Spleen (tissue), 11 donors: ENCODE results near the gene PALMD. TPM values are rescaled to one million over a fixed set of nuclear protein-coding genes. Genes with fewer than 3 reads are reported as not detected.

Experiments used
- DNase-seq: peaks from one replicate; pipeline ENCODE4 v3.0.0-alpha.2; 2020
- H3K27ac ChIP-seq, 8 donors: fragments of 200-600 bp; sonication (generic) in 7 of 8; 1 replicate in 4 of 8; 2 replicates in 4 of 8; pipeline versions ENCODE4 v1.5.0 to v1.8.0; 2016 to 2021; ENCODE audit warnings: inconsistent platforms in 4 of 8, mild to moderate bottlenecking in 4 of 8, moderate library complexity in 1 of 8
- H3K27me3 ChIP-seq, 7 donors: fragments of 200-600 bp; sonication (generic) in 6 of 7; replicated peaks in 1 of 7; 1 replicate in 4 of 7; 2 replicates in 3 of 7; pipeline versions ENCODE4 v1.5.0 to v1.8.0; 2016 to 2021; ENCODE audit warnings: inconsistent platforms in 3 of 7, mild to moderate bottlenecking in 1 of 7
- H3K36me3 ChIP-seq, 6 donors: fragments of 200-600 bp; sonication (generic) in 5 of 6; 1 replicate in 4 of 6; 2 replicates in 2 of 6; pipeline versions ENCODE4 v1.5.0 to v1.8.0; 2016 to 2021; ENCODE audit warnings: inconsistent platforms in 2 of 6
- H3K4me1 ChIP-seq, 6 donors: fragments of 200-600 bp; sonication (generic) in 5 of 6; 1 replicate in 3 of 6; 2 replicates in 3 of 6; pipeline versions ENCODE4 v1.5.0 to v1.8.0; 2016 to 2021; ENCODE audit warnings: inconsistent platforms in 3 of 6
- H3K4me3 ChIP-seq, 8 donors: fragments of 200-600 bp; sonication (generic) in 7 of 8; 1 replicate in 4 of 8; 2 replicates in 4 of 8; pipeline versions ENCODE4 v1.5.0 to v1.8.0; 2016 to 2021; ENCODE audit warnings: inconsistent platforms in 4 of 8, mild to moderate bottlenecking in 4 of 8, moderate library complexity in 2 of 8
- H3K9me3 ChIP-seq, 8 donors: fragments of 200-600 bp; sonication (generic) in 7 of 8; 1 replicate in 4 of 8; 2 replicates in 4 of 8; pipeline versions ENCODE4 v1.5.0 to v1.8.0; 2016 to 2021; ENCODE audit warnings: inconsistent platforms in 4 of 8
- POLR2A ChIP-seq, 3 donors: fragments of 450-650 bp; IDR thresholded peaks; one replicate each; pipeline ENCODE4 v1.5.1; 2017; ENCODE audit warnings: antibody characterized with exemption in 3 of 3, mild to moderate bottlenecking in 1 of 3
- POLR2AphosphoS5 ChIP-seq, 3 donors: sonication (generic); formaldehyde crosslinking; IDR thresholded peaks; one replicate each; pipeline ENCODE4 v1.5.1; 2017; ENCODE audit warnings: antibody characterized with exemption in 3 of 3
- WGBS, 5 donors: extraction: QIAGEN DNeasy Blood & Tissue Kit in 3 of 5; methylation state at CpG; one replicate each; pipeline versions ENCODE4 v1.1.5 to v1.1.7; 2013 to 2018; 5-methylcytosine and 5-hydroxymethylcytosine counted together
- intact Hi-C: fragments of 100-400 bp; cut with DNase I; formaldehyde crosslinking; loops from one replicate; pipeline ENCODE4 v1.15.0; 2023; ENCODE audit warnings: low total_unique reads
- polyA plus RNA-seq, 3 donors: library from polyadenylated mRNA; stranded (reverse); fragments of 200-250 nt; gene quantifications; one replicate each; pipeline ENCODE4 v1.2.1, GENCODE V29; 2013
- total RNA-seq, 7 donors: library from RNA; depleted of rRNA in 3 of 7; stranded (reverse); fragments of >200 nt in 3 of 7; fragmentation: NEBNext Ultra II Directional in 4 of 7; extraction: Animal tissue kit (Norgen Biotek cat#: 25700) in 4 of 7; gene quantifications; one replicate each; pipeline versions ENCODE4 v1.1.0 to v1.2.1, GENCODE V29; 2016 to 2021
- TF ChIP-seq, protein P1 (sequence below), 11 experiments: fragments of 200-600 bp in 7 of 11; fragments of 450-650 bp in 4 of 11; sonication (generic) in 4 of 11; IDR thresholded peaks in 8 of 11; conservative IDR thresholded peaks in 3 of 11; 1 replicate in 7 of 11; 2 replicates in 4 of 11; pipeline versions ENCODE4 v1.4.0 to v1.8.0; 2016 to 2021; ENCODE audit warnings: antibody characterized with exemption in 11 of 11, inconsistent platforms in 4 of 11, mild to moderate bottlenecking in 1 of 11
- donor health status: healthy with polysubstance abuse.
- donor health status: DM: no; HTN: no; CAD: no; lungs with moderate emphysema.
- donor health status: DM: no; HTN: no; CAD: no.
- donor health status: Bipolar disorder and iron deficiency.
- donor health status: healthy.
- donor health status: DM: no; HTN: no; CAD: no.
- donor health status: DM: yes; HTN: yes; CAD: no.

Gene PALMD
- total and polyA plus RNA-seq, 10 donors, result 2.9 to 16.8 (median 7.7) TPM

DNA sequence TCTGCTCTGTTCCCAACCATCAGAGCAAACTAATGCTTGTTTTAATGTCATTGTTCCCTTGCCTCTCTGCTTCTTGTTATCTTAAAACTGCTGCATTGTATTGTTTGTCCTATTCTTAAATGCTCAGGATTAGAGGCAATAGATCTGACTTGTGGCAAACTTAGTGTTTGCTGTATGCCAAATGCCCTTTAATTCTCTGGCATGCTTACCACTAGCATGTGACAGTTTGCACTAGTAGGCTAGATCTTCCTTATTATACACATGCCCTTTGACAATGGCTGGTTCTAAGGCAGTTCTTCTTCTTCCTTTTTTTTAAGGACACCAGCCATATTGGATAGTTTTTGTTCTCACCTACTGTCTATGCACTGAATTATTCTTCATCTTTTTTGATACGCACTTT, 30.1 kb downstream of the PALMD start:
- no peak for DNase-seq
- intact Hi-C loops, result no loop called here
- Histone ChIP-seq H3K4me1 (peaks cover 0 to 10% (median 0%) of the 10 kb centered on the region in 6 donors), H3K4me3 (no peak overlapping the region), H3K27ac (no peak overlapping the region), H3K27me3 (no peaks in the 10 kb centered on the region), H3K9me3 (no peaks in the 10 kb centered on the region), H3K36me3 (no peaks in the 10 kb centered on the region)
- TF ChIP-seq POLR2A (IDR thresholded peaks at IDR 0.05) (no peak), POLR2AphosphoS5 (IDR thresholded peaks at IDR 0.05) (no peak)
- TF ChIP-seq, protein P1, sequence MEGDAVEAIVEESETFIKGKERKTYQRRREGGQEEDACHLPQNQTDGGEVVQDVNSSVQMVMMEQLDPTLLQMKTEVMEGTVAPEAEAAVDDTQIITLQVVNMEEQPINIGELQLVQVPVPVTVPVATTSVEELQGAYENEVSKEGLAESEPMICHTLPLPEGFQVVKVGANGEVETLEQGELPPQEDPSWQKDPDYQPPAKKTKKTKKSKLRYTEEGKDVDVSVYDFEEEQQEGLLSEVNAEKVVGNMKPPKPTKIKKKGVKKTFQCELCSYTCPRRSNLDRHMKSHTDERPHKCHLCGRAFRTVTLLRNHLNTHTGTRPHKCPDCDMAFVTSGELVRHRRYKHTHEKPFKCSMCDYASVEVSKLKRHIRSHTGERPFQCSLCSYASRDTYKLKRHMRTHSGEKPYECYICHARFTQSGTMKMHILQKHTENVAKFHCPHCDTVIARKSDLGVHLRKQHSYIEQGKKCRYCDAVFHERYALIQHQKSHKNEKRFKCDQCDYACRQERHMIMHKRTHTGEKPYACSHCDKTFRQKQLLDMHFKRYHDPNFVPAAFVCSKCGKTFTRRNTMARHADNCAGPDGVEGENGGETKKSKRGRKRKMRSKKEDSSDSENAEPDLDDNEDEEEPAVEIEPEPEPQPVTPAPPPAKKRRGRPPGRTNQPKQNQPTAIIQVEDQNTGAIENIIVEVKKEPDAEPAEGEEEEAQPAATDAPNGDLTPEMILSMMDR (IDR thresholded peaks at IDR 0.05 in 8 of 11, conservative IDR thresholded peaks at IDR 0.05 in 3 of 11), result no peak
- WGBS, 5 donors, result 95 to 100% (median 97%) methylated on average over 1 of the region's 1 CpG

DNA sequence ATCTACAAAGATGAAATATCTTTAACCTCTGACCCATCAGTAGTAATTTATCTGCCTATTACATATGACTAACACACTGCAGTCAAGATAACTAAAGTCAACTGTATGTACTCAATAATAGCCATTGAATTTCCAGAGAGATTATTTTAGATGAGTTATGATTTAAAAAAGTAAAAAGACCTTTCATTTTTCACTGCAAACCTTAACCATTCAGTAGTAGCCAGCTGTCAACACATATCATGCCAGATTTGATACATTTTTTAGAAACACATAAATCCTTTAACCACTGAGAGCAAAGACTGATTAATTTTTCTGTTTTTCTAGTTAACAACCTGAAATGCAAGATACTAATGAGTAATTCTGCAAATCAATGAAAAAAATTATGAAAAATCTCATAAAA, 31.0 kb downstream of the PALMD start:
- peaks cover 0 to 10% (median 0%) of the 10 kb centered on the region in 6 donors for H3K4me1 ChIP-seq
- TF ChIP-seq POLR2AphosphoS5 (IDR thresholded peaks at IDR 0.05), result no peak
- TF ChIP-seq POLR2A (IDR thresholded peaks at IDR 0.05), result no peak
- TF ChIP-seq, protein P1 (IDR thresholded peaks at IDR 0.05 in 8 of 11, conservative IDR thresholded peaks at IDR 0.05 in 3 of 11), result no peak
- H3K27me3 ChIP-seq, result no peaks in the 10 kb centered on the region
- H3K36me3 ChIP-seq, result no peaks in the 10 kb centered on the region
- intact Hi-C loops, result no loop called here
- H3K27ac ChIP-seq, result no peak overlapping the region
- H3K9me3 ChIP-seq, result no peaks in the 10 kb centered on the region
- DNase-seq, result no peak
- H3K4me3 ChIP-seq, result no peak overlapping the region

DNA sequence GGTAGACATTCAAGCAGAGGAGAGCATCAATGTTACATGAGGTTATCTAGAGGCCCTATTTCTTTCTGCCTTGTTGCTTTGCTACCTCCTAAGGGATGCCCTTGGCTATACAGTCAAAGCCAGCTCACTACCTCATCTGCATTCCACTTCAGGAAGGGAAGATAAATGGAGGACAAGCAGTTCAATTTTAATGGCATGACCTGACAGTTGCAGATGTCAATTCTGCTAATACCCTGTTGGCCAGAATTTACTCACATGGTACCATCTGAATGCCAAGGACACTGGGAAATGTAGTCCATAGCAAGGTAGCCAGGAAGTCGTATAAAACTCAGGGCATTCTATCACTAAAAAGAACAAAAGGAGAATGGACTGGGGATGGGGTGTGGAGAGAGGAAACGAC, 31.5 kb downstream of the PALMD start:
- no peaks in the 10 kb centered on the region for H3K9me3 ChIP-seq
- no peaks in the 10 kb centered on the region for H3K27me3 ChIP-seq
- H3K4me1 ChIP-seq, result peaks cover 0 to 10% (median 0%) of the 10 kb centered on the region in 6 donors
- WGBS, 5 donors, result 69 to 86% (median 77%) methylated on average over 2 of the region's 2 CpGs
- no peaks in the 10 kb centered on the region for H3K36me3 ChIP-seq
- no peak overlapping the region for H3K27ac ChIP-seq
- intact Hi-C loops, result no loop called here
- no peak for DNase-seq
- TF ChIP-seq, protein P1 (IDR thresholded peaks at IDR 0.05 in 8 of 11, conservative IDR thresholded peaks at IDR 0.05 in 3 of 11), result no peak
- TF ChIP-seq POLR2AphosphoS5 (IDR thresholded peaks at IDR 0.05) (no peak), POLR2A (IDR thresholded peaks at IDR 0.05) (no peak)
- H3K4me3 ChIP-seq, result no peak overlapping the region

DNA sequence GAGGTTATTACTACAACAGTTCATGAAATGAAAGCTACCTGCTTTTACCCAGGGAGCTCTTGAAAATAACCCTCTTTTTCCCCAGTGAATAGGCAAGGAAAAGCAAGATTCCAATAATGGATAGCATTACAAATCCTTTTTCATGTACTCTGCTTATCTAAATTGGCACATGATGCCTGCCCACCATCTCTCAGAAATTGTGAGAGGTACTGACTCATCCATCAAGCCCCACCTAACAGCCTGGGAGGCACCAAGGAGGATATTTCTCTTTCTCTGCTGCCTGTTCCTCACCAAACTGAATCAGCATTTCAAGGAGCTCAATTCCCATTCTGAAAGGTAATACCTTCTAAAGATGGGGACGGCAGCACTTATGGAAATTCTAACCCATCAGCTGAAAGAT, 34.4 kb downstream of the PALMD start:
- no peaks in the 10 kb centered on the region for H3K9me3 ChIP-seq
- DNase-seq, result no peak
- WGBS, 5 donors, result 87 to 100% (median 90%) methylated on average over 1 of the region's 1 CpG
- H3K27me3 ChIP-seq, result no peaks in the 10 kb centered on the region
- TF ChIP-seq, protein P1 (IDR thresholded peaks at IDR 0.05 in 8 of 11, conservative IDR thresholded peaks at IDR 0.05 in 3 of 11), result no peak
- H3K4me1 ChIP-seq, result peaks cover 0 to under 1% (median 0%) of the 10 kb centered on the region in 6 donors
- intact Hi-C loops, result no loop called here
- no peak overlapping the region for H3K27ac ChIP-seq
- no peaks in the 10 kb centered on the region for H3K36me3 ChIP-seq
- no peak overlapping the region for H3K4me3 ChIP-seq
